D721Med (cell line): Measurements from ENCODE around the gene ZNF212.

ENCODE experiments used
- DNase-seq: peaks from one replicate; pipeline ENCODE4 v3.0.0; 2011; ENCODE audit warnings: low spot score; ENCODE audit not compliant: insufficient read length
- FAIRE-seq: peaks from 2 replicates; lab custom pipeline; 2011; peaks lifted over from hg19 to GRCh38; lab: Jason Lieb, UNC
- TF ChIP-seq, protein P1 (sequence below): IDR thresholded peaks from 2 replicates; pipeline ENCODE4 v1.5.1; 2012; ENCODE audit warnings: mild to moderate bottlenecking, control low read depth; ENCODE audit not compliant: insufficient read depth; ENCODE audit errors: missing control alignments

The ZNF212 gene

DNA sequence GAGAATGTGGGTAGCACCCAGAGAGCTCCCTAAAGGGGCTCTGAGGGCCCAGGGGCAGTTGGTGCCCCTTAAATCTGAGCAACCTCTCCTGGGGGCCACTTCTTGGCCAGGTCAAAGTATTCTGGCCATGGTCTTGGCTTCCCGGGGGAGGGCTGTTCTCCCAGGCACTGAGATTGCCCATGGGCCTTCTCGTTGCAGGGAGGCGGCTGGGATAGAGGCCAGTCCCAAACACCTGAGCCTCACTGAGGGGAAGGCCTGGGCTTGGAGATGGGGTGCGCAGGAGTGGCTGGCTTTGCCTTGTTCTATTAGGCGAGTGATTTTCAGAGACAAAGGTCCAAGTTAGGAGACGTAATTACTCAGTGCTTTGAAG, 56.0 kb downstream of the ZNF212 start:
- FAIRE-seq (no peak), DNase-seq (no peak)
- TF ChIP-seq, protein P1, sequence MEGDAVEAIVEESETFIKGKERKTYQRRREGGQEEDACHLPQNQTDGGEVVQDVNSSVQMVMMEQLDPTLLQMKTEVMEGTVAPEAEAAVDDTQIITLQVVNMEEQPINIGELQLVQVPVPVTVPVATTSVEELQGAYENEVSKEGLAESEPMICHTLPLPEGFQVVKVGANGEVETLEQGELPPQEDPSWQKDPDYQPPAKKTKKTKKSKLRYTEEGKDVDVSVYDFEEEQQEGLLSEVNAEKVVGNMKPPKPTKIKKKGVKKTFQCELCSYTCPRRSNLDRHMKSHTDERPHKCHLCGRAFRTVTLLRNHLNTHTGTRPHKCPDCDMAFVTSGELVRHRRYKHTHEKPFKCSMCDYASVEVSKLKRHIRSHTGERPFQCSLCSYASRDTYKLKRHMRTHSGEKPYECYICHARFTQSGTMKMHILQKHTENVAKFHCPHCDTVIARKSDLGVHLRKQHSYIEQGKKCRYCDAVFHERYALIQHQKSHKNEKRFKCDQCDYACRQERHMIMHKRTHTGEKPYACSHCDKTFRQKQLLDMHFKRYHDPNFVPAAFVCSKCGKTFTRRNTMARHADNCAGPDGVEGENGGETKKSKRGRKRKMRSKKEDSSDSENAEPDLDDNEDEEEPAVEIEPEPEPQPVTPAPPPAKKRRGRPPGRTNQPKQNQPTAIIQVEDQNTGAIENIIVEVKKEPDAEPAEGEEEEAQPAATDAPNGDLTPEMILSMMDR: no peak

DNA sequence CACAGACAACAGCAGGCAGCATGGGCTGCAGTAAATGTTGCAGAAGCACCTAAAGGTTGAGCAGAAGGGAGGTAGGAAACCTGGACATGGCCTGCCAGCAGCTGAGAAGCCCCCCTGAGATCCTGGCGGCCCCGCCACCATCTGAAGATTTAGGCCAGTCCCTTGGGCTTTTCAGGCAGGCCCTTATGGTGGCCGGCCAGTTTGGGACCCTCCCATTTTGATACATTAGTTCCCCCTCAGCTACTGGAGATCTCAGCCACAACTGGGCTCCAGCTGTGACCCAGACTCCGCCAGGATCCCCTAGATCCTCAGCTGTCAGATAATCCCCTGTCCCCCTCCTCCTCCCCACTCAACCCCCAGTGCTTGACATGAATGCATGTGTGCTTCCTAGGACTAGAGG, 56.9 kb downstream of the ZNF212 start:
- DNase-seq: no peak
- FAIRE-seq: no peak
- TF ChIP-seq, protein P1: no peak

DNA sequence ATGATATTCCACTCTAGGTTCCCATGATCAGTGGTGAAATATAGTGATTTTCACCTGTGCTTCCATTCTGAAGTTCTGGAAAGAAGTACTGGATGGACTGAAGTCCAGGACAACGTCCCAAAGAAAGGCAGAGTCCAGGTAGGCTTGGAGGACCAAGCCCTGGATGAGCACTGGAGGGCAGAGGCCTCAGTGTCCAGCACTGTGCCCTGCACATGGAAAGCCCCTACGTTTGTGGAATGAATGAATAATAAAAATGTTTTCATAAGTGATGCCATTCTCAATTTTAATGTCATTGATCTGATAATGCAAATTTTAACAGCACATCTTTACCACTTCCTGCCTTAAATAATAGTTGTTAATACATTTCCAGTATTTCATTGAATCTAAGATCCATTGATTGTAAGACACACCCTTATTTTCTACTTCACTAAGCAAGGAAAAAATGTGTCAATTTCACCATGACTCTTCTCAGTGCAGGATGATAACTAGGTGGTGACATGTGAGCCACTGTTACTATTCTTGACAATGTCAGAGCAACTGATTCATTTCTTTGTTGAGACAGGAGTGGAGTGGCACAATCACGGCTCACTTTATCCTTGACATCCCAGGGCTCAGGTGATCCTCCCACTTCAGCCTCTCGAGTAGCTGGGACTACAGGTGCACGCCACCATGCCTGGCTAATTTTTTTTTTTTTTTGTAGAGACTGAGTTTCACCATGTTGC, 57.7 kb downstream of the ZNF212 start:
- TF ChIP-seq, protein P1: no peak
- no peak for FAIRE-seq
- no peak for DNase-seq

DNA sequence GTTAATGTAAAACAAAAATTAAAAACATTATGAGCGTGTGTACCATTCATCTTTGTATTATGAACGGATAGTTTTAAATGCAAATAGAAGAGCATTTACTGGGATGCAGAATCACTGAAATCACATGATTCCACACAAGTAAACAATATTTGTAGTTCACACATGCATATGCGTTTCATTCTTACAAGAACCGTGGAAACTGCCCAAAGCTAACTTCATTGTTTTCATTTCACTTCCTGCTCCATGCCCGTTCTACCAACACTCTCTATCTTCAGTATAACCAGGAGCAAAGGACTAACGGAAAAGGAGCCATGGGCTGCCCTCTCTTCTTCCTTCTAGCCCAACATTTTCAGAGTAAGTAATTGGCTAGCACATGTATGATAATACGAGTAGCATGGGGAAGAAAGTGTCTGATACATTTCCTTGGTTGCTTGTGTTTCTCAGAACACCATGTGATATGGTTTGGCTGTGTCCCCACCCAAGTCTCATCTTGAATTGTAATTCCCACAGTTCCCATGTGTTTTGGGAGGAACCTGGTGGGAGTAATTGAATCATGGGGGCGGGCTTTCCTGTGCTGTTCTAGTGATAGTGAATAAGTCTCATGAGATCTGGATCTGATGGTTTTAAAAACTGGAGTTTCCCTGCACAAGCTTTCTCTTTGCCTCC, 61.3 kb downstream of the ZNF212 start:
- no peak for FAIRE-seq
- no peak for DNase-seq
- TF ChIP-seq, protein P1: no peak

DNA sequence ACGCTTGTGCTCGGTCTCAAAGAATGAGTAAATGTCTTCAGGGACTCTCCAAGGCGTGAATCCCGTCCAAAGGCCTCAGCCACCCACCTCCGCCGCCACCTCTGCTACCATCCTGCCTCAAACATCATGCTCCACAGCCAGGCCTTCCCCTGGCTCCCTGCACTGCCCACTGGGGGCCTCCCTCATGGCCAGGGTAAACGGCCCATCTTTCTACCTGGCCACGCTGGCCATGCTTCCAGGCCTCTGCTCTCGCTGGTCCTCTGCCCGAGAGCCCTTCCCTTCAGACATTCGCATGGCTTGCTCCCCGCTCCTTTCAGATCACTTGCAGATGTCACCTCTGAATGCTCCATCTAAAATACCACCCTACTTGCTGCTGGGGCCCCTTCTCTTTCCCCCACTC, 62.8 kb downstream of the ZNF212 start:
- no peak for FAIRE-seq
- DNase-seq: no peak
- TF ChIP-seq, protein P1: no peak

DNA sequence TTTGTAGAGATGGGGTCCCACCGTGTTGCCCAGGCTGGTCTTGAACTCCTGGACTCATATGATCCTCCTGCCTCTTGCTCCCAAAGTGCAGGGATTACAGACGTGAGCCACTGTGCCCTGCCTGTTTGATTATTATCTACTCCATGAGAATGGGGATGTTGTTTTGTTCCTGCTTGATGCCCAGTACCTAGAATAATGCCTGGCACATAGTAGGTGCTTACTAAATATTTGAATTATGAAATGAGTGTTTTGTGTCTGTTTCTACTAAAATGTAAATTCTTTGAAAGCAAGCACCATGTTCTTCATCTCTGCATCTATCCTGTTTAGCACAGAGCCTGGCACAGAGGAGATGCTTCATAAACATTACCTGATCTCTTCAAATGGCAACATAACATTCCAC, 63.4 kb downstream of the ZNF212 start:
- FAIRE-seq (no peak), DNase-seq (no peak)
- TF ChIP-seq, protein P1: no peak

DNA sequence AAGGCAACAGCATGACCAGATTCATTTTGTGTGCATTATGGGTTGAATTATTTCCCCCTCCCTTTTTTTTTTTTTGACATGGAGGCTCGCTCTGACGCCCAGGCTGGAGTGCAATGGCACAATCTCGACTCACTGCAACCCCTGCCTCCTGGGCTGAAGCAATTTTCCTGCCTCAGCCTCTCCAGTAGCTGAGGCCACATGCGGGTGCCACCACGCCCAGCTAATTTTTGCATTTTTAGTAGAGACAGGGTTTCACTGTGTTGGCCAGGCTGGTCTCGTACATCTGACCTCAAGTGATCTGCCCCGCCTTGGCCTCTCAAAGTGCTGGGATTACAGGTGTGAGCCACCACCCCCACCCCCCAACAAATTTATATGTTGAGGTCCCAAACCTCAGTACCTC, 64.6 kb downstream of the ZNF212 start:
- FAIRE-seq (no peak), DNase-seq (no peak)
- TF ChIP-seq, protein P1: no peak
